Sigmoid colon (tissue), 7 donors: ENCODE data around the gene ETV1. TPM values are rescaled to one million over a fixed set of nuclear protein-coding genes. Genes with fewer than 3 reads are reported as not detected.

ENCODE experiments used
- DNase-seq: peaks from one replicate; pipeline ENCODE4 v3.0.0-alpha.2; 2019
- H3K27ac ChIP-seq, 4 donors: fragments of 200-600 bp; sonication (generic); one replicate each; pipeline ENCODE4 v1.5.1; 2016 to 2019; ENCODE audit warnings: mild to moderate bottlenecking in 1 of 4
- H3K27me3 ChIP-seq, 3 donors: fragments of 200-600 bp; sonication (generic); one replicate each; pipeline ENCODE4 v1.5.1; 2019; ENCODE audit warnings: mild to moderate bottlenecking in 1 of 3
- H3K36me3 ChIP-seq, 4 donors: fragments of 200-600 bp; sonication (generic); one replicate each; pipeline ENCODE4 v1.5.1; 2016 to 2019
- H3K4me1 ChIP-seq, 4 donors: fragments of 200-600 bp; sonication (generic); one replicate each; pipeline ENCODE4 v1.5.1; 2017 to 2019
- H3K4me3 ChIP-seq, 4 donors: fragments of 200-600 bp; sonication (generic); one replicate each; pipeline ENCODE4 v1.5.1; 2017 to 2019; ENCODE audit warnings: mild to moderate bottlenecking in 2 of 4, moderate library complexity in 1 of 4
- H3K9me3 ChIP-seq, 4 donors: fragments of 200-600 bp in 3 of 4; sonication (generic) in 3 of 4; one replicate each; pipeline versions ENCODE4 v1.5.1 to v1.6.1; 2013 to 2019
- EP300 ChIP-seq, 4 donors: sonication (generic); formaldehyde crosslinking; IDR thresholded peaks; one replicate each; pipeline ENCODE4 v1.6.1; 2017; ENCODE audit warnings: antibody characterized with exemption in 4 of 4
- POLR2A ChIP-seq, 2 donors: fragments of 450-650 bp; IDR thresholded peaks; one replicate each; pipeline ENCODE4 v1.6.1; 2016; ENCODE audit warnings: antibody characterized with exemption in 2 of 2, mild to moderate bottlenecking in 2 of 2, moderate library complexity in 2 of 2
- POLR2AphosphoS5 ChIP-seq, 4 donors: sonication (generic); formaldehyde crosslinking; IDR thresholded peaks; one replicate each; pipeline ENCODE4 v1.6.1; 2017; ENCODE audit warnings: antibody characterized with exemption in 4 of 4
- WGBS, 2 donors: extraction: QIAGEN DNeasy Blood & Tissue Kit; methylation state at CpG; one replicate each; pipeline ENCODE4 v1.1.7; 2013; 5-methylcytosine and 5-hydroxymethylcytosine counted together
- intact Hi-C: fragments of 100-400 bp; cut with DNase I; formaldehyde crosslinking; loops from one replicate; pipeline ENCODE4 v1.15.1; 2023
- polyA plus RNA-seq, 3 donors: library from polyadenylated mRNA; stranded (reverse); fragments of 200-250 nt; gene quantifications; one replicate each; pipeline ENCODE4 v1.2.3, GENCODE V29; 2013
- total RNA-seq, 4 donors: library from RNA; depleted of rRNA; stranded (reverse); fragments of >200 nt; gene quantifications; one replicate each; pipeline ENCODE4 v1.1.0, GENCODE V29; 2016
- TF ChIP-seq, protein P1 (sequence below), 4 experiments: fragments of 450-650 bp in 3 of 4; fragments of 200-600 bp in 1 of 4; IDR thresholded peaks; one replicate each; pipeline ENCODE4 v1.5.1; 2016 to 2019; ENCODE audit warnings: antibody characterized with exemption in 4 of 4, mild to moderate bottlenecking in 3 of 4, moderate library complexity in 2 of 4
- donor health status: healthy with polysubstance abuse.
- donor health status: Bipolar disorder and iron deficiency.
- donor health status: healthy.

The ETV1 gene
- total and polyA plus RNA-seq, 7 donors, result 0.60 to 13.6 (median 6.5) TPM

DNA sequence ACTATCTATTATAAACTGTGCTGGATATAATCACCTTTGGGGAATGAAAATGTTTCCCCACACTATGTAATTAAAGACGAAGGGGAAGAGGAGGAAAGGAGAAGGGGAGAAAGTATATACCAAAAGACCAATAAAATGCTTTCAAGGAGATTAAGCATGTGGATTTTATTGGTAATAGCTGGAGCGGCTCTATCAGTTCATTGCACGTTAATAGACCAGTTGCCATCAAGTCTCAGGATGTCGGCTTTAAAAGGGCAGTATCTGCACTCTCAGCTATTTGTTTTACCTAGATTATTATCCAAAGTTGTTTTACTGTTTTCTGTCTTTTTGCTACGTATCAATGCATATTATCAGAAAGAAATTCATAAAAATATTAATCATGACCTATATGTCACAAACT, 9.0 kb downstream of the ETV1 start:
- Histone ChIP-seq H3K9me3 (no peaks in the 10 kb centered on the region), H3K36me3 (no peaks in the 10 kb centered on the region), H3K4me1 (peaks cover 0 to 7% (median 0%) of the 10 kb centered on the region in 4 donors), H3K4me3 (no peak overlapping the region), H3K27ac (peak overlapping the region in 1 of 4 donors; percentile 21), H3K27me3 (no peaks in the 10 kb centered on the region)
- no peak for DNase-seq
- intact Hi-C loops, result no loop called here
- TF ChIP-seq POLR2A (IDR thresholded peaks at IDR 0.05) (no peak), EP300 (IDR thresholded peaks at IDR 0.05) (no peak), POLR2AphosphoS5 (IDR thresholded peaks at IDR 0.05) (no peak)
- TF ChIP-seq, protein P1, sequence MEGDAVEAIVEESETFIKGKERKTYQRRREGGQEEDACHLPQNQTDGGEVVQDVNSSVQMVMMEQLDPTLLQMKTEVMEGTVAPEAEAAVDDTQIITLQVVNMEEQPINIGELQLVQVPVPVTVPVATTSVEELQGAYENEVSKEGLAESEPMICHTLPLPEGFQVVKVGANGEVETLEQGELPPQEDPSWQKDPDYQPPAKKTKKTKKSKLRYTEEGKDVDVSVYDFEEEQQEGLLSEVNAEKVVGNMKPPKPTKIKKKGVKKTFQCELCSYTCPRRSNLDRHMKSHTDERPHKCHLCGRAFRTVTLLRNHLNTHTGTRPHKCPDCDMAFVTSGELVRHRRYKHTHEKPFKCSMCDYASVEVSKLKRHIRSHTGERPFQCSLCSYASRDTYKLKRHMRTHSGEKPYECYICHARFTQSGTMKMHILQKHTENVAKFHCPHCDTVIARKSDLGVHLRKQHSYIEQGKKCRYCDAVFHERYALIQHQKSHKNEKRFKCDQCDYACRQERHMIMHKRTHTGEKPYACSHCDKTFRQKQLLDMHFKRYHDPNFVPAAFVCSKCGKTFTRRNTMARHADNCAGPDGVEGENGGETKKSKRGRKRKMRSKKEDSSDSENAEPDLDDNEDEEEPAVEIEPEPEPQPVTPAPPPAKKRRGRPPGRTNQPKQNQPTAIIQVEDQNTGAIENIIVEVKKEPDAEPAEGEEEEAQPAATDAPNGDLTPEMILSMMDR (IDR thresholded peaks at IDR 0.05), result no peak
- 12 to 62% methylated on average over 5 of the region's 5 CpGs for WGBS, 2 donors

DNA sequence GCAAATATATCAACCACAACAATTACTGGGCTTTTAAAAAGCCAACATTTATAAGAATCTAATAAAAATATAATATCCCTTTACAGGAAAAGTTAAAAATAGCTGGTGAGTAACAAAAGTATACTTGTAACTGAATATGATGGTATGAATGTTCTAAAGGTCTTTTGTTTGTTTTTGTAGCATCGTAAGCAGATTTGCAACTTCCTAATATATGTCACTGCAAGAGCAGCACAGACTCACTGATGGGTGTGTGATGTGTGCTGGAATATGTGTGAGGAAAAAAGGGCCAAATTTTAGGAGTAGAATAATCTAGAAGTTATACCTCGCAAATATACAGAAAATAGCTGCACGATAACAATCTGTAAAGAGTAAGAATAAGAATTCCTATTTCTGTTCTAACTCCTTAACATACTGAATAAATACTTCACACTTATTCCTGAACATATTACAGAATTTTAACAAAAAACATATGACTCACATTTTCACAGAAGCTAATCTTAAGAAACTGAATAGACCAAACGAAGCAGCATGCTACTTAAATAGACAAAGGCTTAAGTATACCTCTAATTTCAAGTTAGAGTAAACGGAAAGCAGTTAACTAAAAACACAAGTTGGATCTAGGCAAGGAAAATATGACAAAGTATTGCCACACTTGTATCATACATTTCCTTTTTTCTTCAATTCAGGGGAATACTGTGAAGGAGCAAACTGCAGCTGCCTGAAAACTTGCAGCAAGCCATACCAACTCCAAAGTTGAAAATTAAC, 9.6 kb downstream of the ETV1 start:
- DNase-seq, result no peak
- peak overlapping the region in 1 of 4 donors; percentile 21 for H3K27ac ChIP-seq
- no peaks in the 10 kb centered on the region for H3K9me3 ChIP-seq
- H3K36me3 ChIP-seq, result no peaks in the 10 kb centered on the region
- peaks cover 0 to 7% (median 0%) of the 10 kb centered on the region in 4 donors for H3K4me1 ChIP-seq
- no peak for TF ChIP-seq EP300 (IDR thresholded peaks at IDR 0.05)
- no peak for TF ChIP-seq POLR2AphosphoS5 (IDR thresholded peaks at IDR 0.05)
- no peak for TF ChIP-seq POLR2A (IDR thresholded peaks at IDR 0.05)
- TF ChIP-seq, protein P1 (IDR thresholded peaks at IDR 0.05), result no peak
- no peaks in the 10 kb centered on the region for H3K27me3 ChIP-seq
- intact Hi-C loops, result no loop called here
- WGBS, 2 donors, result 54 to 78% methylated on average over 5 of the region's 5 CpGs
- H3K4me3 ChIP-seq, result no peak overlapping the region

DNA sequence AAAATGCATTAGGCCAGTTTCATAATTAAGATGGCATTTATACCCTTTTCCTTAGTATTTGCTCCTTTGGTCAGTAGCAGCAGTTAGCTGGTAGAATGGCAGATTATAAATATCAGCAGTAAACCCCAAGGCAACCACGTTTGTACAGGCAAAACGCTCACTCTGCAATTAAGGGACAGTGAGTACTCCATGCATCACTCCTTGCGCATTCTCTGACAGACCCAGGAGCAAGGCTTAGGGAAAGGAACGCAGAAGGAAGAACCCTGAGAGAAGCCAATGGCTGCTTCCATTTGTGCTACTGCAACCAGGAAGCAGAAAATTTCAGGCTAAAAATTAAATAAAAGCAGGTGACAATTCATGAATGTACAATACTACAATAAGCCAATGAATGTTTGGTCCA, 12.9 kb downstream of the ETV1 start:
- H3K27me3 ChIP-seq, result no peaks in the 10 kb centered on the region
- H3K27ac ChIP-seq, result no peak overlapping the region
- H3K9me3 ChIP-seq, result no peaks in the 10 kb centered on the region
- H3K4me3 ChIP-seq, result no peak overlapping the region
- peaks cover 0 to 7% (median 0%) of the 10 kb centered on the region in 4 donors for H3K4me1 ChIP-seq
- TF ChIP-seq EP300 (IDR thresholded peaks at IDR 0.05) (no peak), POLR2AphosphoS5 (IDR thresholded peaks at IDR 0.05) (no peak), POLR2A (IDR thresholded peaks at IDR 0.05) (no peak)
- TF ChIP-seq, protein P1 (IDR thresholded peaks at IDR 0.05), result no peak
- intact Hi-C loops, result no loop called here
- 77 to 86% methylated on average over 4 of the region's 4 CpGs for WGBS, 2 donors
- no peak for DNase-seq
- no peaks in the 10 kb centered on the region for H3K36me3 ChIP-seq

DNA sequence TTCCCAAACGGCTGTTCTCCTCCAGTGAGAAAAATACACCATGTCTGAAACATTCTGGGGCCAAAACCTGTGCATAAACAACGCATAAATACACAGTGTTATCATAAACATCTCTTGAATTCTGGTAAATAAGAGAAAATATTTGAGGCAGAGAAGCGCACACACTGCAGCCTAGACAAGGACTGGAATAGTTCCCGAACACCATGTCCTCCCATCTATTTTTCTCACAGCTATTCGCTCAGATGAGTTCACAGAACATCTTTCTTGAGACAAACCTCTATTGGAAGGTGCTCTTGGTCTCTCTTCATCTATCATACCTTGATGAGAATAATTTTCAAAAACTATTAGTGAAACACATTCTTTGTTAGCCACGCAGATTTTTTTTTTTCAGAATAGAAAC, 24.4 kb downstream of the ETV1 start:
- H3K4me3 ChIP-seq, result no peak overlapping the region
- DNase-seq, result no peak
- TF ChIP-seq POLR2AphosphoS5 (IDR thresholded peaks at IDR 0.05) (no peak), POLR2A (IDR thresholded peaks at IDR 0.05) (no peak), EP300 (IDR thresholded peaks at IDR 0.05) (no peak)
- TF ChIP-seq, protein P1 (IDR thresholded peaks at IDR 0.05), result no peak
- no peaks in the 10 kb centered on the region for H3K9me3 ChIP-seq
- no peaks in the 10 kb centered on the region for H3K27me3 ChIP-seq
- intact Hi-C loops, result no loop called here
- WGBS, 2 donors, result 71 to 72% methylated on average over 6 of the region's 6 CpGs
- no peaks in the 10 kb centered on the region for H3K4me1 ChIP-seq
- no peaks in the 10 kb centered on the region for H3K36me3 ChIP-seq
- no peak overlapping the region for H3K27ac ChIP-seq
